KOPT-K1 (cell line): ENCODE measurements around the gene VSIG4.
"Not testable (repeated sequence)": the region's sequence is repeated elsewhere in the genome, so short reads cannot be mapped to it uniquely, and the experiment has no call there.

Experiments used
- H3K27ac ChIP-seq: fragments of 200-600 bp; sonication (generic); 2 replicates; pipeline ENCODE4 v1.5.1; 2016; ENCODE audit warnings: antibody characterized with exemption, mild to moderate bottlenecking, low read depth, low read length; ENCODE audit not compliant: poor library complexity, severe bottlenecking
- H3K36me3 ChIP-seq: fragments of 200-600 bp; sonication (generic); 2 replicates; pipeline ENCODE4 v1.5.1; 2017; ENCODE audit warnings: antibody characterized with exemption, mild to moderate bottlenecking, low read length, moderate library complexity; ENCODE audit not compliant: insufficient read depth
- H3K9me3 ChIP-seq: fragments of 200-600 bp; sonication (generic); 2 replicates; pipeline ENCODE4 v1.5.1; 2017; ENCODE audit warnings: antibody characterized with exemption, low read length, mild to moderate bottlenecking; ENCODE audit not compliant: insufficient read depth, poor library complexity, severe bottlenecking

Gene VSIG4

GRCh38 chrX:65993332-65993731 is 46.5 kb downstream of the VSIG4 start:
- Histone ChIP-seq H3K9me3 (peaks cover 12% of the 10 kb centered on the region), H3K27ac (no peak overlapping the region), H3K36me3 (no peaks in the 10 kb centered on the region)

DNA sequence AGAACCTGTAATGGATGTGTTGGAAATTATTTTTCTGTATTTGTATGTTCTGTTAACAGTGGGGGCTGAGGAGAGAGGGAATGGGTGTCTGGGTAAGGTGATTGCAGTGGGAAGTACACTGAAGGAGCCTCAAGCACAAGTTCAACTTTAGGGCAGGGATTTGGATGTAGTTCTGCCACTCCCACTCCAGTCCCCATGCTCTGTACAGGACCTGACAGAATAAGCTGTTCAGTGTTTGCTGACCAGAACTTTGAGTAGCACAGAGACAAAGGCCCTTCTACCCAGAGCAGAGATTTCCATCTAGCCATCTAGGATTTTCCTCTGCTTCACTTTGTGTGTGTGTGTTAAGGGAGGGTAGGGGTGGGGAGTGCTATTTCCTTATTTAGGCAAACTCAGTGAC is 49.2 kb downstream of the VSIG4 start:
- Histone ChIP-seq H3K9me3 (peaks cover 12% of the 10 kb centered on the region), H3K27ac (no peak overlapping the region), H3K36me3 (no peaks in the 10 kb centered on the region)

DNA sequence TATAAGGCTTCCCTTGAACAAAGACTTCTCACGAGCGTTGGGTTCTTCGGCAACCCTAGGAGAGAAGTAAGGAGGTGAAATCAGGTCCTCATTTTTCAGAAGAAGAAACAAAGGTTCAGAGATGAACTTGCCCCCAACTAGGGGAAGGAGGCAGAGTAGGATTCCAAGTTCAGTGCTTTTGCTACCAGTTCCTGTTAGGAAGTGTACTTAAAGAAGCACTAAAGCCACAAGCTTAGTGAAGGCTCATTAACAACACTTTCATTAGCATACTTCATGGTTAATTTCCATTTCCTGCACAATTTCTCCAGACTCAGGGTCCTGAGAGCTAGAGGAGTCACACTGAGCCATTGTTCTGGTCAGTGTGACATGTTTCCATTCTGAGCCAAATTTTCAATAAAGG is 52.1 kb downstream of the VSIG4 start:
- peak overlapping the region; percentile 69 for H3K27ac ChIP-seq
- no peaks in the 10 kb centered on the region for H3K36me3 ChIP-seq

GRCh38 chrX:65985922-65986588 is 53.8 kb downstream of the VSIG4 start:
- Histone ChIP-seq H3K27ac (peak overlapping the region; percentile 69), H3K36me3 (no peaks in the 10 kb centered on the region), H3K9me3 (no peaks in the 10 kb centered on the region)

More for the DNA sequence above, 52.1 kb downstream of the VSIG4 start:
- H3K9me3 ChIP-seq: peaks cover 9% of the 10 kb centered on the region

DNA sequence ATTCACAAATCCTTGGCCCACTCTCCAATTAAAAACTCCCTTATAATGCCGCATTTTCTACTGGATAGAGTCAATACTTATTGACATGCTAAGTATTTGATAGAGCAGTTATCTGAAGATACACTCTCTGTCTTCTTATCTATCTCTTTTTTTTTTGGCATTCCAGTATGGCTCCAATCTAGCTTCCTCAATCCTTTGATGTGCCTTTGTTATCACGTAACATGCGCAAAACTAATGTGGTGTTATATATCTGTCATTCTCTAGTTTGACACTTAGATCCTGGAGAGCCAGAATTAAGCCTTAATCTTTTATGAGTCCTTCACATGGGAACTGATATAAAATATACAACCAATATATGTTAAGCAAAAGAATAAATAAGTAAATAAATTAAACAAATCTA is 54.7 kb downstream of the VSIG4 start:
- Histone ChIP-seq H3K9me3 (no peaks in the 10 kb centered on the region), H3K27ac (no peak overlapping the region), H3K36me3 (no peaks in the 10 kb centered on the region)

- H3K27ac ChIP-seq, H3K36me3 ChIP-seq, H3K9me3 ChIP-seq: not testable (repeated sequence)
Measured at GRCh38 chrX:65977161-65977560, 62.7 kb downstream of the VSIG4 start.

- Histone ChIP-seq H3K9me3 (no peaks in the 10 kb centered on the region), H3K36me3 (no peaks in the 10 kb centered on the region), H3K27ac (no peak overlapping the region)
Measured at GRCh38 chrX:65976161-65976560, 63.7 kb downstream of the VSIG4 start.

DNA sequence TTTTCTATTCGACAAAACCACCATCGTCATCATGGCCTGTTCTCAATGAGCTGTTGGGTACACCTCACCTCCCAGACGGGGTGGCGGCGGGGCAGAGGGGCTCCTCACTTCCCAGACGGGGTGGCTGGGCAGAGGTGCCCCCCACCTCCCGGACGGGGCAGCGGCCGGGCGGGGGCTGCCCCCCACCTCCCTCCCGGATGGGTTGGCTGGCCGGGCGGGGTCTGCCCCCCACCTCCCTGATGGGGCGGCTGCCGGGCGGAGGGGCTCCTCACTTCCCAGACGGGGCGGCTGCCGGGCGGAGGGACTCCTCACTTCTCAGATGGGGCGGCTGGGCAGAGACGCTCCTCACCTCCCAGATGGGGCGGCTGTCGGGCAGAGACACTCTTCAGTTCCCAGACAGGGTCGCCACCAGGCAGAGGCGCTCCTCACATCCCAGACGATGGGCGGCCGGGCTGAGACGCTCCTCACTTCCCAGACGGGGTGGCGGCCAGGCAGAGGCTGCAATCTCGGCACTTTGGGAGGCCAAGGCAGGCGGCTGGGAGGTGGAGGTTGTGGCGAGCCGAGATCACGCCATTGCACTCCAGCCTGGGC is 64.6 kb downstream of the VSIG4 start:
- not testable (repeated sequence) for H3K9me3 ChIP-seq, H3K36me3 ChIP-seq, H3K27ac ChIP-seq
